ENCODE results near the gene PSMB5. TPM values are rescaled to one million over a fixed set of nuclear protein-coding genes. Genes with fewer than 3 reads are reported as not detected.

The PSMB5 gene
- polyA plus RNA-seq, 1 experiment: 304 TPM

DNA sequence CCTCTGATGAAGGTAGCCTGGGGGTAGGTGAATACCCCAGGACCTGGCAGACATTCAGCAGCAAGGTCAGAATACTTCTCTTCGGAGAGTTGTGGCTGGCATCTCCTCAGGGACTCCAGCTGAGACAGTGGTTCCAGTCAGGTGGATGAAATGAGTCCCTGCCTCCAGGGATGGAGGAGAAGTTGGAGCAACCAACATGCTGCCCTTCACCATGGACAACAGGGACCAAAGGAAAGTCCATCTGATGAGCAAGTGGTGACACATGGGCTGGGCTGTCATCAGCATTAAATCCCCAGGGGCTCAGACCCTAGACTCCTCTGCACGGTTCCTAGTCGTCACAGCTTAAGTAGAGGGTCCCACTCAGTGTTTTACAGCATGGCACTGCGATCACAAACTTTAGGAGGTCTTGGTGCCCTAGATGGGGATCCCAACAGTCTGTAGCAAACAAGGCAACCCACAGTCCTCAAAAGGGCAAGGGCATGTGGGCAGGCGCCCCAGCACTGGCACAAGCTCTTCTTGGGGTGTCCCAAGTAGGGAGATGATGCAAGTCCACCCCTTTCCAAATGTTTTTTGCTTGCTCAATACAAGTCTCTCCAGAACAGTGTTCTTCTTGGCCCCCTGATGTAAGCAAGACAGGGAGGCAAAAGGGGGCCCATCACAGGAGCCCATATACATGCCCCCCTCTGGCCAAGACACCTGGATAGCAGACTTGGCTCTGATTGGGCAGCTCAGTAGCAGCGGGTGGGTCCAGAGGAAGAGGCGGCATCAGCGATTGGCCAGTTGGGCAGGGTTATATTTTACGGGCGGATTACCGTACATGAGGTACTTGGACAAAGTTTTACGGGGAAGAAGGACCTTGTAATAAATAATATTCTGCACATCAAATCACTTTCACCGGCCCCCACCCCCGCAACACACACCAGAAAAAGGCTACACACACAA lies 33.4 kb upstream of the PSMB5 start:
- ChIA-PET CTCF (interaction anchor here (0.6 to 4.7 kb wide), 41 partner anchors 11 to 210 kb away, joined by 3 to 144 read pairs (median 5); partner anchors contain the start of genes ACIN1, AJUBA, C14orf119 and CDH24), POLR2A (interaction anchor here (1.0 to 1.3 kb wide), 3 partner anchors 11 to 42 kb away, joined by 4 to 7 read pairs (median 5); partner anchors contain the start of genes ACIN1 and C14orf119)
- Histone ChIP-seq H3K4me3 (ENCODE audit: low read depth, low read length) (no peak overlapping the region), H3K36me3 (ENCODE audit: control insufficient read depth, insufficient read depth, low read length) (peaks cover 30% of the 10 kb centered on the region), H3K27me3 (ENCODE audit: control insufficient read depth, insufficient read depth, low read length) (no peaks in the 10 kb centered on the region)
- TF ChIP-seq, protein P1, sequence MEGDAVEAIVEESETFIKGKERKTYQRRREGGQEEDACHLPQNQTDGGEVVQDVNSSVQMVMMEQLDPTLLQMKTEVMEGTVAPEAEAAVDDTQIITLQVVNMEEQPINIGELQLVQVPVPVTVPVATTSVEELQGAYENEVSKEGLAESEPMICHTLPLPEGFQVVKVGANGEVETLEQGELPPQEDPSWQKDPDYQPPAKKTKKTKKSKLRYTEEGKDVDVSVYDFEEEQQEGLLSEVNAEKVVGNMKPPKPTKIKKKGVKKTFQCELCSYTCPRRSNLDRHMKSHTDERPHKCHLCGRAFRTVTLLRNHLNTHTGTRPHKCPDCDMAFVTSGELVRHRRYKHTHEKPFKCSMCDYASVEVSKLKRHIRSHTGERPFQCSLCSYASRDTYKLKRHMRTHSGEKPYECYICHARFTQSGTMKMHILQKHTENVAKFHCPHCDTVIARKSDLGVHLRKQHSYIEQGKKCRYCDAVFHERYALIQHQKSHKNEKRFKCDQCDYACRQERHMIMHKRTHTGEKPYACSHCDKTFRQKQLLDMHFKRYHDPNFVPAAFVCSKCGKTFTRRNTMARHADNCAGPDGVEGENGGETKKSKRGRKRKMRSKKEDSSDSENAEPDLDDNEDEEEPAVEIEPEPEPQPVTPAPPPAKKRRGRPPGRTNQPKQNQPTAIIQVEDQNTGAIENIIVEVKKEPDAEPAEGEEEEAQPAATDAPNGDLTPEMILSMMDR (IDR thresholded peaks at IDR 0.05; ENCODE audit: insufficient read depth, low read depth, low read length): no peak
- DNase-seq (ENCODE audit: low read depth): no peak

DNA sequence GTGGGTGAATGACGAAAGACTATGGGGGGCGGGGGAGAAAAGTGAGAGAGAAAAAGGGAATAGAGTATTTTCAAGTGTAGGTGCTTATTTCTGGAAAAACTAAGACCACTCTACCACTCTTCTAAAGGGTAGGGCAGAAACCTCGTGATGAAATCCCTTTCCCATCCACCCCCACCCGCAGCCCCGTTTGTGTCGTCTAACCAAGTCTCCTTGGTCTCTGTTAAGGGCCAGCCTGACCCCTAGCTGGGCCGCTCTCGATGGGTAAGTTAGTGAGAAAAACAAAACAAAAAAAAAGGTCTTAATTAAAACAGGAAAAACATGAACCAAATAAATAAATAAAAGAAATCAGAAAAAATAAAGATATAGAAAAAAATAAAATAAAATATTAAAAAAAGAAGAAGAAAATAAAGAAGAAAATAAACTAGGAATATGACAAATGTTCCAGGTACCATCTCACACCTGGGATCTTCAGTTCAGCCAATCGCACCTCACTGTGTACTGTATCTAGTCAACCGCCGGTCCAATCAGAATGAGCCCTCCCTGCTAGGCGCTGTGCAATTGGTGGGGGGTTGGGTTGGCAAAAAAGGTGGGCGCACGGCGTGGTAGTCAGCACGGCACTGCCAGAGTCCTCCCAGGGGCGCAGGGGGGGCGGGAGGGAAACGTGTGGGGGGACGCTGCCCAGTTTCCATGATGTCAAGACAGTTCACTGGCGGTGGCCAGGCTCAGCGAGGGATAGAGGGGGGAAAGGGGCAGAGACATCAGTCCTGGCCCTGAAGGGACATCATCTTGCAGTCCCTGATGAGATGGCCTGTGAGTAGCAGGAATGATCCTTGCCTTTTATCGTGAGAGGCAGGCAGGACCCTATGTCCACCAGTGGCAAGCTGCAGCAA lies 32.4 kb upstream of the PSMB5 start:
- H3K27me3 ChIP-seq (ENCODE audit: control insufficient read depth, insufficient read depth, low read length): no peaks in the 10 kb centered on the region
- no peak overlapping the region for H3K4me3 ChIP-seq (ENCODE audit: low read depth, low read length)
- H3K36me3 ChIP-seq (ENCODE audit: control insufficient read depth, insufficient read depth, low read length): peaks cover 29% of the 10 kb centered on the region
- TF ChIP-seq, protein P1 (IDR thresholded peaks at IDR 0.05; ENCODE audit: insufficient read depth, low read depth, low read length): no peak
- DNase-seq (ENCODE audit: low read depth): no peak
- POLR2A ChIA-PET: no interaction called here
- CTCF ChIA-PET: interaction anchor here (0.9 to 19.2 kb wide), 9 partner anchors 10 to 90 kb away, joined by 3 to 539 read pairs (median 21); partner anchors contain the start of genes AJUBA, CDH24 and CEBPE

DNA sequence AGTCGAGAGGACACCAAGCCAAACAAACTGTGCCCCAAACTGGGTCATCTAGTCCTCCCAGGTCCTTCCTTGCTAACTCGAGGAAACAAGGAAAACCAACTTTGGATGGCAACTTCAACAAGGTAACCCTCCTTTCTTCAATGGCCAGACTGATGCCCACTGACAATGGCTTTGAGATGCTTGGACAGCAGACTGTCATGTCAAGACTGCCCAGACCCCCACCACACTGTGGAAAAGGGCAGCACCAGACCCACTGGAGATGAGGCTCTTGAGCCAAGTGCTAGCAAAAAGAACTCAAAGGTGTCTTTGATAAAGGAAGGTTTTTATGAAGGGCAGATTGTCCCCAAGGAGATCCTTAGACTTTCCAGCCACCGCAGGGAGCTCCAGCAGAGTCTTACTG lies 31.7 kb upstream of the PSMB5 start:
- Histone ChIP-seq H3K36me3 (ENCODE audit: control insufficient read depth, insufficient read depth, low read length) (peaks cover 29% of the 10 kb centered on the region), H3K4me3 (ENCODE audit: low read depth, low read length) (no peak overlapping the region), H3K27me3 (ENCODE audit: control insufficient read depth, insufficient read depth, low read length) (no peaks in the 10 kb centered on the region)
- ChIA-PET CTCF (interaction anchor here (1.2 to 19.2 kb wide), 5 partner anchors 9 to 76 kb away, joined by 5 to 539 read pairs (median 57); partner anchors contain the start of genes AJUBA and CDH24), POLR2A (no interaction called here)
- no peak for DNase-seq (ENCODE audit: low read depth)
- TF ChIP-seq, protein P1 (IDR thresholded peaks at IDR 0.05; ENCODE audit: insufficient read depth, low read depth, low read length): no peak

DNA sequence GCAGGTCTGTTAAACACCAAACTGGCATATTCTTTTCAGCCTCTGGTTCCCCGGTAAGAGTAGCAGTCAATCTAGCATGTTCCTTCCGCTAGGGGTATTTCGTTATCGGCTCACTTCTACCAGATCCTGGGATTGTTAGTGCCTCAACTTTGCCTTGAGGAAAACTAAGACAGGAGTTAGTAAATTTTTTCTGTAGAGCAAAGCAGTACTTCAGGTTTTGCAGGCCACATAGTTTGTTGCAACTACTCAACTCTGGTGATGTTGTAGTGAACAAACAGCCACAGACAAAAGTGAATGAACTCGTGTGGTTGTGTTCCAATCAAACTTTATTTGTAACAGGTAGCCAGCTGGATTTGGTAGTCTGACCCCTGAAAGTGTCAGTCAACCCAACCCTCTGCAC lies 28.9 kb upstream of the PSMB5 start:
- no peak for DNase-seq (ENCODE audit: low read depth)
- H3K36me3 ChIP-seq (ENCODE audit: control insufficient read depth, insufficient read depth, low read length): peaks cover 49% of the 10 kb centered on the region
- CTCF ChIA-PET: interaction anchor here (1.8 to 19.2 kb wide), 4 partner anchors 13 to 74 kb away, joined by 5 to 539 read pairs (median 30); partner anchors contain the start of gene AJUBA
- POLR2A ChIA-PET: no interaction called here
- TF ChIP-seq, protein P1 (IDR thresholded peaks at IDR 0.05; ENCODE audit: insufficient read depth, low read depth, low read length): no peak
- H3K4me3 ChIP-seq (ENCODE audit: low read depth, low read length): no peak overlapping the region
- H3K27me3 ChIP-seq (ENCODE audit: control insufficient read depth, insufficient read depth, low read length): no peaks in the 10 kb centered on the region
